GM06990 (cell line): ENCODE results near the gene COL5A1.

ENCODE experiments used
- DNase-seq: peaks from one replicate; pipeline ENCODE4 v3.0.0-alpha.2; 2011; ENCODE audit not compliant: insufficient read length; ENCODE audit errors: extremely low read depth
- H3K27me3 ChIP-seq: replicated peaks from 2 replicates; pipeline ENCODE4 v1.6.0; 2011; ENCODE audit warnings: low read length; ENCODE audit not compliant: control insufficient read depth, insufficient read depth
- H3K36me3 ChIP-seq: 2 replicates; pipeline ENCODE4 v1.5.1; 2011; ENCODE audit warnings: low read length; ENCODE audit not compliant: control insufficient read depth, insufficient read depth
- H3K4me3 ChIP-seq: replicated peaks from 2 replicates; pipeline ENCODE4 v1.5.1; 2011; ENCODE audit warnings: low read depth, mild to moderate bottlenecking, control low read depth, low read length
- TF ChIP-seq, protein P1 (sequence below): IDR thresholded peaks from 2 replicates; pipeline ENCODE4 v1.5.1; 2011; ENCODE audit warnings: low read length, control low read depth, mild to moderate bottlenecking, inconsistent platforms; ENCODE audit not compliant: insufficient read depth, poor library complexity, severe bottlenecking

Gene COL5A1

DNA sequence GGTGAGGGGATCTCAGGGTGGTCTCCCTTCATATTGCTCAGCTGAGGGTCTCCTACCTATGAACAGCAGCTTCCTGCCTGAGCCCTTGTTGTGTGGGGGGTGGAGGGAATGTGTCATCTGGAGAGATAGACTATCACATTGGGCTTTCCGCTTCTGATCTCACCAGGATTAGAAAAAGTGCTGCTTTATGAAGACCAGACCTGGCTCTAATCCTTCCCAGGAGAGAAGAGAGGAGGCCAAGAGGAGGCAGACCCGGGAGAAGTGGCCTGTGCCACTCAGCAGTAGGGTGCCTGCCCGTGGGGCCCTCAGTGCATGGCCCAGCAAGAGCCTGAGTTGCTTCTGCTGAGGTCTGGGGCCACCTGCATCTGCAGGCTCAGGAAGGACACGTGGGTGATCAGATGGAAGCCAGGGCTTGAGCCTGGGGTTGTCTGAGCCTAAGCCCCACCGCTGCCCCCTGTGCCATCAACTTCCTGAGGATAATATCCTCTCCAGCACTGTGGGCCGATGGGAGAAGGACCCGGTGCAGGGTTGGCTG, 22.1 kb upstream of the COL5A1 start:
- Histone ChIP-seq H3K4me3 (no peak overlapping the region), H3K27me3 (no peaks in the 10 kb centered on the region; the same call in 1 of the 2 replicates), H3K36me3 (no peaks in the 10 kb centered on the region)
- DNase-seq, result no peak
- TF ChIP-seq, protein P1, sequence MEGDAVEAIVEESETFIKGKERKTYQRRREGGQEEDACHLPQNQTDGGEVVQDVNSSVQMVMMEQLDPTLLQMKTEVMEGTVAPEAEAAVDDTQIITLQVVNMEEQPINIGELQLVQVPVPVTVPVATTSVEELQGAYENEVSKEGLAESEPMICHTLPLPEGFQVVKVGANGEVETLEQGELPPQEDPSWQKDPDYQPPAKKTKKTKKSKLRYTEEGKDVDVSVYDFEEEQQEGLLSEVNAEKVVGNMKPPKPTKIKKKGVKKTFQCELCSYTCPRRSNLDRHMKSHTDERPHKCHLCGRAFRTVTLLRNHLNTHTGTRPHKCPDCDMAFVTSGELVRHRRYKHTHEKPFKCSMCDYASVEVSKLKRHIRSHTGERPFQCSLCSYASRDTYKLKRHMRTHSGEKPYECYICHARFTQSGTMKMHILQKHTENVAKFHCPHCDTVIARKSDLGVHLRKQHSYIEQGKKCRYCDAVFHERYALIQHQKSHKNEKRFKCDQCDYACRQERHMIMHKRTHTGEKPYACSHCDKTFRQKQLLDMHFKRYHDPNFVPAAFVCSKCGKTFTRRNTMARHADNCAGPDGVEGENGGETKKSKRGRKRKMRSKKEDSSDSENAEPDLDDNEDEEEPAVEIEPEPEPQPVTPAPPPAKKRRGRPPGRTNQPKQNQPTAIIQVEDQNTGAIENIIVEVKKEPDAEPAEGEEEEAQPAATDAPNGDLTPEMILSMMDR, result no peak

DNA sequence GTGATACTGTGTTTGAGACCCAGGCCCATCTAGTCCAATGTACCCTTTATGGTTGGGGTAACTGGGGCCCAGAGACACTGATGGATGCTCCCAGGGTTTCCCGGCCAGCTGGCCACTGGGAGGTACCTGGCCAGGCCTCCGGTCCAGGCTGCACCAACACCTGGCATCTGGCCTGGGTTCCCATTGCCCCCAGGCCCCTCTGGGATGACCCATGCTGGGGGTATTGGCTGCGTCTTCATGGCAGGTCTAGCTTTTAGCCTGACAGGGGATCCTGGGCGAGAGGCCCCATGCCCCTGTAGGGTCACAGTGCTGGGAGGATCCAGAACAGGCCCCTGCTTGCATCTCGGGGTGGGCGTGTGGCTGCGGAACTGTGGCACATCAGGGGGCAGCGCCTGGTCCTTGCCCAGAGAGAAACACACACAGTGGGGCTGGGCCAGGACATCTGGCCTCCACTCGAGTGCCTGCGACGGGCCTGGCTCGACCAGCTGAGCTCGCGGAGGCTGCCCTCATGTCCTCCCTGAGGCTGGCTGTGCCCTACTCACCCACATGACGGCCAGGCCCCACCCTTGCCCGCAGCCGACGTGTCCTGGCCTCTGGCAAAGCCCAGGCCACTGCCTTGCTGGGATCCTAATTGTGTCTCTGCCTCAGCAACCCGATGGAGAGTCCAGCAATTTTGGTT, 21.5 kb upstream of the COL5A1 start:
- TF ChIP-seq, protein P1, result no peak
- no peak for DNase-seq
- H3K4me3 ChIP-seq, result no peak overlapping the region
- H3K27me3 ChIP-seq, result no peaks in the 10 kb centered on the region; the same call in 1 of the 2 replicates
- no peaks in the 10 kb centered on the region for H3K36me3 ChIP-seq

DNA sequence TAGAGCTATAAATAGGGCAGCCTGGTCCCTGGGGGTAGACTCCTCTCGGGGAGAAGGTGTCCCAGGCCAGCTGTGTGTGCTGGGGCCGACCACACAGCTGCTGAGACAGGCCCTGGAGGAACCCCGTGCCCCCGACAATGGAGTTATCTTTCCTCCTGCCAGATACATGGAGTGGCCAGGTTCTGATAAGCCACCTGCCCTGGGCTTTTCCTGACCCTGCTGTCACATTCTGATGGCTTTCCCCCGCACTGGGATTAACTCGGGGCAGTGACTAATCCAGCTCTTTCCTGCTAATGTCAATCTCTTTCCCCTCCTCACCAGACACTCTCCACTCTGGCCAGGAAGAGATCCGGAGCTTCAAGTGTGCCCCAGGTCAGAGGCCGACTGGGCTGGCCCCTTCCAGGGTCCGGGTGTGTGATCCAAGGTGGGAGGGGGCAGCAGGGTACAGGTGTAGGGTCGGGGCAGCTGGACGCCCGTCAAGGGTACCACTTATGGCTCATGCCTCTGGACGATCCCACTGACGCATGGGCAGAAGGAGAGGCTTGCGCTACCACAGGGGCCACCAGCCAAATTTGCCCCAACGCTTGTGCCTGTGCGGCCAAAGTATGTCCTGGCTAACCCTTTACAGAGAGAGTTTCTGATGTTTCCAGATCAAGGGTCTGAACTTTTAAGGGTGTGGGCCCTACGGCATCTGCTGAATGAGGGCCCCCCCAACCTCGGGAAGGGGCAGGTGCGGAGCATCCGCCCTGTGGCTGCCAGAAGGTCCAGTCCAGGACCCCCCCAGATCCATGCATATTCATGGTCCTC, 20.6 kb upstream of the COL5A1 start:
- no peaks in the 10 kb centered on the region for H3K36me3 ChIP-seq
- TF ChIP-seq, protein P1, result no peak
- no peak for DNase-seq
- H3K27me3 ChIP-seq, result no peaks in the 10 kb centered on the region; the same call in 1 of the 2 replicates
- H3K4me3 ChIP-seq, result no peak overlapping the region

DNA sequence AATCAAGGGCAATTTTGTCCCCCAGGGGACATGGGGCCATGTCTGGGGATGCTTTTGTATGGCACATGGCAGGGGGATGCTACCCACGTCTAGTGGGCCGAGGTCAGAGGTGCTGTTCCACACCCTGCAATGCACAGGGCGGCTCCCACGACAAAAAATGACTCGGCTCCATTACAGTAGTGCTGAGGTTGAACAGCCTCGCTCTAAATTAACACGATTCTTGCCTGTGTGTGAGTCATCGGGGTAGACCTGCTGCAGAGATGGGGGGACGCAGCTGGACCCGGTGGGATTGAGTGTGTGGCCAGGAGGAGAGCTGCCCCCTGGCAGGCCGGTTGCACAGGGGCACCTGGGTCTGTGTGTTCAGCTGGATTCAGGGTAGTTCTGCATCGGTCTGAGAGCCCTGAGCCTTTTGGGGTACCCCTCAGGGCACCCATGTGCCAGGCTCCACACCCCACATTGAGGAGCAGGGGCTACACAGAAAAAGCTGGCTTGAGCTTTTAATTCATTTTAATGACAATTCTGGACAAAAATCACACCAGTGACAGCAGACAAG, 20.0 kb upstream of the COL5A1 start:
- H3K27me3 ChIP-seq, result no peaks in the 10 kb centered on the region; the same call in 1 of the 2 replicates

DNA sequence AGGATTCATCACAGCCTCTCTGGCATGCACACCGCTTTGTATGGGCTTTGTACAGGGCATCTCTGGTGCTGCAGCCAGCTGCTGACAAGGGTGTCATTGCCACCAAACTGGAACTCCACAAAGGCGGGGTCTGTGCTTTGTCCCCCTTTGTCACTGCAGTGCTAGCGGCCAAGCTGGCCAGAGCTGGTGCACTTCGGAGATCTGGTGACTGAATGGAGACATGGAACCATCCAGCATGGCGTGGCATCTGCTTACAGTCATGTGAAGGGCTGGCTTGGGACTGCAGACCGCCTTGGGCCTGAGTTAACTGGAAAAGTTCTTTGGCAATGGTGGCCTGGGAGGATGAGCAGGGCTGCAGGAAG, 18.7 kb upstream of the COL5A1 start:
- TF ChIP-seq, protein P1, result no peak
- DNase-seq, result no peak
- no peak overlapping the region for H3K4me3 ChIP-seq
- no peaks in the 10 kb centered on the region; the same call in 1 of the 2 replicates for H3K27me3 ChIP-seq
- no peaks in the 10 kb centered on the region for H3K36me3 ChIP-seq

More for the DNA sequence above, 20.0 kb upstream of the COL5A1 start:
- no peaks in the 10 kb centered on the region for H3K36me3 ChIP-seq
- no peak for DNase-seq
- TF ChIP-seq, protein P1, result no peak
- no peak overlapping the region for H3K4me3 ChIP-seq
